22Rv1 (cell line): ENCODE measurements around the gene CNTFR.

Experiments
- CTCF ChIP-seq: fragments of 450-650 bp; IDR thresholded peaks from 2 replicates; pipeline ENCODE4 v1.5.1; 2017; ENCODE audit warnings: mild to moderate bottlenecking
- ZFX ChIP-seq: fragments of 450-650 bp; IDR thresholded peaks from 2 replicates; pipeline ENCODE4 v1.6.1; 2017; ENCODE audit warnings: antibody characterized with exemption, borderline replicate concordance

GRCh38 chr9:34512131-34513078 is 77.1 kb downstream of the CNTFR start:
- TF ChIP-seq CTCF (no peak), ZFX (no peak)
